CD4-positive, CD25-positive, alpha-beta regulatory T cell (primary cell): ENCODE data around the gene CDC45. TPM values are rescaled to one million over a fixed set of nuclear protein-coding genes. Genes with fewer than 3 reads are reported as not detected.

Source experiments
- ATAC-seq, 2 donors: fragments of 150-1000 bp; cut with Tn5 transposase; one replicate each; pipeline ENCODE4 v1.10.0; 2021; ENCODE audit warnings: low read depth in 2 of 2, moderate number of reproducible peaks in 2 of 2, moderate library complexity in 1 of 2
- DNase-seq, 3 donors: peaks; one replicate each; pipeline versions ENCODE4 v3.0.0 to v3.0.0-alpha.2; 2012 to 2022; ENCODE audit warnings: mixed read lengths in 1 of 3
- H3K27ac ChIP-seq: one replicate; pipeline ENCODE4 v1.7.0; 2013; ENCODE audit warnings: mild to moderate bottlenecking, low read length; ENCODE audit not compliant: insufficient read depth, poor library complexity, severe bottlenecking
- H3K27me3 ChIP-seq: one replicate; pipeline ENCODE4 v1.7.0; 2013; ENCODE audit warnings: low read length; ENCODE audit not compliant: control insufficient read depth, insufficient read depth
- H3K36me3 ChIP-seq: one replicate; pipeline ENCODE4 v1.7.0; 2013; ENCODE audit warnings: mild to moderate bottlenecking, low read length, moderate library complexity; ENCODE audit not compliant: control insufficient read depth, insufficient read depth
- H3K4me1 ChIP-seq: 2 replicates; pipeline ENCODE4 v1.7.0; 2013; ENCODE audit warnings: mild to moderate bottlenecking, low read length; ENCODE audit not compliant: insufficient read depth, control insufficient read depth, poor library complexity, severe bottlenecking
- H3K4me3 ChIP-seq: one replicate; pipeline ENCODE4 v1.7.0; 2013; ENCODE audit warnings: low read depth, mild to moderate bottlenecking, low read length, moderate library complexity
- H3K9me3 ChIP-seq, 2 experiments: 1 replicate in 1 of 2; 2 replicates in 1 of 2; pipeline ENCODE4 v1.7.0; 2013; ENCODE audit warnings: low read length in 2 of 2, mild to moderate bottlenecking in 1 of 2, moderate library complexity in 1 of 2; ENCODE audit not compliant: control insufficient read depth in 2 of 2
- H3K27ac Mint-ChIP-seq, 3 donors: one replicate each; pipeline ENCODE4 v1.8.0; 2020 to 2022; ENCODE audit warnings: mild to moderate bottlenecking in 3 of 3, mixed read lengths in 3 of 3, moderate library complexity in 2 of 3
- H3K27me3 Mint-ChIP-seq: one replicate; pipeline ENCODE4 v1.8.0; 2022; ENCODE audit warnings: mild to moderate bottlenecking, mixed read lengths
- H3K36me3 Mint-ChIP-seq: one replicate; pipeline ENCODE4 v1.8.0; 2020; ENCODE audit warnings: mixed read lengths
- H3K4me1 Mint-ChIP-seq, 4 donors: one replicate each; pipeline ENCODE4 v1.8.0; 2020 to 2022; ENCODE audit warnings: mixed read lengths in 4 of 4, mild to moderate bottlenecking in 1 of 4
- H3K4me3 Mint-ChIP-seq, 4 donors: one replicate each; pipeline ENCODE4 v1.8.0; 2020 to 2022; ENCODE audit warnings: mild to moderate bottlenecking in 4 of 4, mixed read lengths in 4 of 4, moderate library complexity in 3 of 4
- H3K9me3 Mint-ChIP-seq, 7 donors: one replicate each; pipeline ENCODE4 v1.8.0; 2020 to 2022; ENCODE audit warnings: mixed read lengths in 7 of 7, mild to moderate bottlenecking in 3 of 7, moderate library complexity in 2 of 7
- polyA plus RNA-seq, 4 donors: library from polyadenylated mRNA; unstranded; fragments of 300-500 nt; fragmentation: Illumina TruSeq; gene quantifications; one replicate each; pipeline ENCODE4 v1.2.3, GENCODE V29; 2021
- total RNA-seq: library from RNA; stranded (reverse); gene quantifications from one replicate; pipeline ENCODE4 v1.2.3, GENCODE V29; 2022

Gene CDC45
- total and polyA plus RNA-seq, 5 donors from 2014 or later: 0.56 to 3.4 (median 2.5) TPM

- H3K4me1 Mint-ChIP-seq: peaks cover 0 to 8% (median 2%) of the 10 kb centered on the region in 4 donors
- H3K4me3 ChIP-seq: no peak overlapping the region
- no peaks in the 10 kb centered on the region for H3K9me3 Mint-ChIP-seq
- peaks cover 80% of the 10 kb centered on the region for H3K36me3 ChIP-seq
- H3K27ac Mint-ChIP-seq: no peak overlapping the region
- H3K4me3 Mint-ChIP-seq: no peak overlapping the region
- H3K36me3 Mint-ChIP-seq: peaks cover 43% of the 10 kb centered on the region
- DNase-seq: no peak
- no peaks in the 10 kb centered on the region for H3K9me3 ChIP-seq
- no peak overlapping the region for H3K27ac ChIP-seq
- no peaks in the 10 kb centered on the region for H3K4me1 ChIP-seq
- no peaks in the 10 kb centered on the region for H3K27me3 Mint-ChIP-seq
- no peaks in the 10 kb centered on the region for H3K27me3 ChIP-seq
- ATAC-seq: no peak
Measured at GRCh38 chr22:19457828-19458428, 21.8 kb upstream of the CDC45 start.

- DNase-seq (no peak), ATAC-seq (no peak)
- H3K4me3 Mint-ChIP-seq: no peak overlapping the region
- Histone ChIP-seq H3K27me3 (no peaks in the 10 kb centered on the region), H3K4me1 (no peaks in the 10 kb centered on the region), H3K4me3 (no peak overlapping the region), H3K27ac (no peak overlapping the region), H3K9me3 (no peaks in the 10 kb centered on the region), H3K36me3 (peaks cover 73% of the 10 kb centered on the region)
- H3K4me1 Mint-ChIP-seq: peaks cover 0 to 11% (median 4%) of the 10 kb centered on the region in 4 donors
- no peaks in the 10 kb centered on the region for H3K9me3 Mint-ChIP-seq
- H3K36me3 Mint-ChIP-seq: peaks cover 37% of the 10 kb centered on the region
- no peaks in the 10 kb centered on the region for H3K27me3 Mint-ChIP-seq
- no peak overlapping the region for H3K27ac Mint-ChIP-seq
Measured at GRCh38 chr22:19460036-19460435, 19.7 kb upstream of the CDC45 start.

GRCh38 chr22:19461506-19461905 is 18.2 kb upstream of the CDC45 start:
- H3K9me3 Mint-ChIP-seq: no peaks in the 10 kb centered on the region
- peak overlapping the region in 1 of 3 donors; percentile 68 for H3K27ac Mint-ChIP-seq
- DNase-seq (no peak), ATAC-seq (no peak)
- no peaks in the 10 kb centered on the region for H3K9me3 ChIP-seq
- H3K36me3 ChIP-seq: peaks cover 73% of the 10 kb centered on the region
- H3K27me3 Mint-ChIP-seq: no peaks in the 10 kb centered on the region
- H3K4me1 Mint-ChIP-seq: peaks cover 0 to 11% (median 9%) of the 10 kb centered on the region in 4 donors
- no peak overlapping the region for H3K4me3 Mint-ChIP-seq
- peaks cover 31% of the 10 kb centered on the region for H3K36me3 Mint-ChIP-seq
- no peak overlapping the region for H3K4me3 ChIP-seq
- H3K27ac ChIP-seq: no peak overlapping the region
- H3K27me3 ChIP-seq: no peaks in the 10 kb centered on the region
- H3K4me1 ChIP-seq: no peaks in the 10 kb centered on the region

GRCh38 chr22:19463008-19463407 is 16.7 kb upstream of the CDC45 start:
- H3K9me3 Mint-ChIP-seq: no peaks in the 10 kb centered on the region
- no peaks in the 10 kb centered on the region for H3K4me1 ChIP-seq
- peaks cover 75% of the 10 kb centered on the region for H3K36me3 ChIP-seq
- no peak for ATAC-seq
- no peak overlapping the region for H3K4me3 Mint-ChIP-seq
- H3K27ac ChIP-seq: no peak overlapping the region
- no peak overlapping the region for H3K27ac Mint-ChIP-seq
- peaks cover 4% of the 10 kb centered on the region for H3K27me3 Mint-ChIP-seq
- no peaks in the 10 kb centered on the region for H3K27me3 ChIP-seq
- H3K9me3 ChIP-seq: no peaks in the 10 kb centered on the region
- no peak overlapping the region for H3K4me3 ChIP-seq
- H3K36me3 Mint-ChIP-seq: peaks cover 36% of the 10 kb centered on the region
- H3K4me1 Mint-ChIP-seq: peaks cover 0 to 11% (median 9%) of the 10 kb centered on the region in 4 donors
- DNase-seq: no peak

GRCh38 chr22:19463491-19464469 is 15.9 kb upstream of the CDC45 start:
- Histone ChIP-seq H3K4me1 (no peaks in the 10 kb centered on the region), H3K4me3 (no peak overlapping the region), H3K9me3 (no peaks in the 10 kb centered on the region), H3K27ac (no peak overlapping the region), H3K36me3 (peaks cover 75% of the 10 kb centered on the region), H3K27me3 (no peaks in the 10 kb centered on the region)
- DNase-seq (no peak), ATAC-seq (no peak)
- H3K4me1 Mint-ChIP-seq: peaks cover 0 to 11% (median 9%) of the 10 kb centered on the region in 4 donors
- peaks cover 43% of the 10 kb centered on the region for H3K36me3 Mint-ChIP-seq
- H3K9me3 Mint-ChIP-seq: no peaks in the 10 kb centered on the region
- H3K27ac Mint-ChIP-seq: peak overlapping the region in 1 of 3 donors; percentile 81
- H3K27me3 Mint-ChIP-seq: peaks cover 4% of the 10 kb centered on the region
- H3K4me3 Mint-ChIP-seq: no peak overlapping the region

- no peak overlapping the region for H3K27ac Mint-ChIP-seq
- H3K4me3 Mint-ChIP-seq: no peak overlapping the region
- H3K9me3 ChIP-seq: no peaks in the 10 kb centered on the region
- no peaks in the 10 kb centered on the region for H3K4me1 ChIP-seq
- H3K4me3 ChIP-seq: no peak overlapping the region
- ATAC-seq: no peak
- H3K27me3 ChIP-seq: no peaks in the 10 kb centered on the region
- H3K4me1 Mint-ChIP-seq: peaks cover 4 to 11% (median 10%) of the 10 kb centered on the region in 4 donors
- H3K9me3 Mint-ChIP-seq: no peaks in the 10 kb centered on the region
- H3K36me3 ChIP-seq: peaks cover 79% of the 10 kb centered on the region
- peaks cover 48% of the 10 kb centered on the region for H3K36me3 Mint-ChIP-seq
- DNase-seq: peak in 1 of 3 donors; percentile 24
- H3K27ac ChIP-seq: no peak overlapping the region
- H3K27me3 Mint-ChIP-seq: peaks cover 4% of the 10 kb centered on the region
Measured at GRCh38 chr22:19464546-19464945, 15.2 kb upstream of the CDC45 start.

GRCh38 chr22:19464975-19465374 is 14.7 kb upstream of the CDC45 start:
- H3K9me3 ChIP-seq: no peaks in the 10 kb centered on the region
- Mint-ChIP-seq H3K9me3 (no peaks in the 10 kb centered on the region), H3K4me1 (peaks cover 6 to 11% (median 10%) of the 10 kb centered on the region in 4 donors), H3K27ac (no peak overlapping the region), H3K36me3 (peaks cover 50% of the 10 kb centered on the region), H3K4me3 (no peak overlapping the region), H3K27me3 (peaks cover 4% of the 10 kb centered on the region)
- H3K27me3 ChIP-seq: no peaks in the 10 kb centered on the region
- DNase-seq (no peak), ATAC-seq (no peak)
- no peaks in the 10 kb centered on the region for H3K4me1 ChIP-seq
- no peak overlapping the region for H3K4me3 ChIP-seq
- H3K36me3 ChIP-seq: peaks cover 82% of the 10 kb centered on the region
- no peak overlapping the region for H3K27ac ChIP-seq
